ENCODE measurements around the gene ATP1B2. TPM values are rescaled to one million over a fixed set of nuclear protein-coding genes. Genes with fewer than 3 reads are reported as not detected.

The ATP1B2 gene
- polyA plus RNA-seq, 1 donor = 20.5 TPM

Other genes with a start within 250 kb of the ATP1B2 start
- gene TMEM256, start 246.8 kb upstream of the ATP1B2 start, polyA plus RNA-seq (ENCODE audit: insufficient read length) = 74.9 TPM
- 28.1 TPM for gene NLGN2, start 243.1 kb upstream of the ATP1B2 start, polyA plus RNA-seq (ENCODE audit: insufficient read length)
- gene SPEM1, start 230.6 kb upstream of the ATP1B2 start, polyA plus RNA-seq (ENCODE audit: insufficient read length) = not detected
- gene SPEM2, start 225.3 kb upstream of the ATP1B2 start, polyA plus RNA-seq (ENCODE audit: insufficient read length) = not detected
- gene SPEM3, start 222.1 kb upstream of the ATP1B2 start, polyA plus RNA-seq (ENCODE audit: insufficient read length) = not detected
- gene TMEM102, start 215.5 kb upstream of the ATP1B2 start, polyA plus RNA-seq (ENCODE audit: insufficient read length) = 4.4 TPM
- gene FGF11, start 211.4 kb upstream of the ATP1B2 start, polyA plus RNA-seq (ENCODE audit: insufficient read length) = 6.1 TPM
- 10.5 TPM for gene CHRNB1, start 205.9 kb upstream of the ATP1B2 start, polyA plus RNA-seq (ENCODE audit: insufficient read length)
- 39.3 TPM for gene ZBTB4, start 171.3 kb upstream of the ATP1B2 start, polyA plus RNA-seq (ENCODE audit: insufficient read length)
- gene SLC35G6, start 169.5 kb upstream of the ATP1B2 start, polyA plus RNA-seq (ENCODE audit: insufficient read length) = 0.45 TPM
- 141 TPM for gene POLR2A, start 166.6 kb upstream of the ATP1B2 start, polyA plus RNA-seq (ENCODE audit: insufficient read length)
- 17.7 TPM for gene TNFSF12, start 101.9 kb upstream of the ATP1B2 start, polyA plus RNA-seq (ENCODE audit: insufficient read length)
- gene TNFSF13, start 92.2 kb upstream of the ATP1B2 start, polyA plus RNA-seq (ENCODE audit: insufficient read length) = 13.2 TPM
- 90.9 TPM for gene SENP3, start 89.0 kb upstream of the ATP1B2 start, polyA plus RNA-seq (ENCODE audit: insufficient read length)
- gene CD68, start 71.3 kb upstream of the ATP1B2 start, polyA plus RNA-seq (ENCODE audit: insufficient read length) = 56.8 TPM
- gene MPDU1, start 67.1 kb upstream of the ATP1B2 start, polyA plus RNA-seq (ENCODE audit: insufficient read length) = 119 TPM
- gene SOX15, start 60.8 kb upstream of the ATP1B2 start, polyA plus RNA-seq (ENCODE audit: insufficient read length) = 3.0 TPM
- gene FXR2, start 36.0 kb upstream of the ATP1B2 start, polyA plus RNA-seq (ENCODE audit: insufficient read length) = 54.8 TPM
- gene SAT2, start 23.1 kb upstream of the ATP1B2 start, polyA plus RNA-seq (ENCODE audit: insufficient read length) = 136 TPM
- gene SHBG, start 20.8 kb upstream of the ATP1B2 start, polyA plus RNA-seq (ENCODE audit: insufficient read length) = 2.8 TPM
- 76.3 TPM for gene TP53, start 36.6 kb downstream of the ATP1B2 start, polyA plus RNA-seq (ENCODE audit: insufficient read length)
- 13.1 TPM for gene WRAP53, start 37.6 kb downstream of the ATP1B2 start, polyA plus RNA-seq (ENCODE audit: insufficient read length)
- 21.3 TPM for gene EFNB3, start 54.3 kb downstream of the ATP1B2 start, polyA plus RNA-seq (ENCODE audit: insufficient read length)
- 0.52 TPM for gene DNAH2, start 66.8 kb downstream of the ATP1B2 start, polyA plus RNA-seq (ENCODE audit: insufficient read length)
- gene KDM6B, start 183.3 kb downstream of the ATP1B2 start, polyA plus RNA-seq (ENCODE audit: insufficient read length) = 20.5 TPM
- 18.3 TPM for gene TMEM88, start 204.1 kb downstream of the ATP1B2 start, polyA plus RNA-seq (ENCODE audit: insufficient read length)
- 70.0 TPM for gene NAA38, start 206.6 kb downstream of the ATP1B2 start, polyA plus RNA-seq (ENCODE audit: insufficient read length)
- 29.7 TPM for gene CYB5D1, start 207.1 kb downstream of the ATP1B2 start, polyA plus RNA-seq (ENCODE audit: insufficient read length)
- 195 TPM for gene CHD3, start 237.9 kb downstream of the ATP1B2 start, polyA plus RNA-seq (ENCODE audit: insufficient read length)